ENCODE data around the gene TTC7B. TPM values are rescaled to one million over a fixed set of nuclear protein-coding genes. Genes with fewer than 3 reads are reported as not detected.

TTC7B gene
- total and polyA plus RNA-seq, 2 donors (not counting 3 experiments of a cell fraction or from before 2014, with no cell fraction given): 46.8 to 76.5 TPM

DNA sequence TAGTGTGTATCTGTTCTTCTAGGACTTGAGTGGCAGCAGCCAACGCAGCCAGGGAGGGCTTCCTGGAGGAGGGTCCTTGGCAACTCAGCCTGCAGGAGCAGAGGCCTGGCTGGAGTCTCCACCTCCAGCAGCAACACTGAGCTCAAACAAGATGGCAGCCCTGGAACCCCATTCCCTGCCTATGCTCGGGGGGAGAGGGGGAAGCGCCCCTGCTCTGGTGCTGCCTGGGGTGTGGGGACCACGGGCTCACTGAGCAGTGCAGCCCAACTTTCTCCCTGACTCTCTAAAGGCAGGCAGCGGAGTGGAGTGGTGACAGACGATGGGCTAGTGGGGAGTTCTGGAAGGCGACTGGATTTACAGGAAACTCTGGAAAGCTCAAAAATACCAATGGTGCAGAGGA, 258.7 kb downstream of the TTC7B start:
- Histone ChIP-seq H3K27ac (ENCODE audit: insufficient read depth, low read depth, low read length) (no peak overlapping the region), H3K27me3 (ENCODE audit: control insufficient read depth in 2 of 2, insufficient read depth in 2 of 2, low read length in 2 of 2) (no peaks in the 10 kb centered on the region), H2AFZ (ENCODE audit: low read depth, low read length) (no peak overlapping the region), H3K9ac (replicated peaks; ENCODE audit: extremely low read depth, insufficient read depth, low read length) (no peak overlapping the region), H3K4me3 (replicated peaks in 1 of 3; ENCODE audit: insufficient read depth in 1 of 3, low read depth in 1 of 3, low read length in 3 of 3) (no peak overlapping the region), H3K9me1 (replicated peaks; ENCODE audit: control insufficient read depth, extremely low read depth, insufficient read depth, low read length) (no peaks in the 10 kb centered on the region), H3K9me3 (replicated peaks; ENCODE audit: control insufficient read depth, insufficient read depth, low read length) (no peaks in the 10 kb centered on the region), H3K4me2 (ENCODE audit: insufficient read depth, low read length) (no peak overlapping the region), H3K4me1 (ENCODE audit: control insufficient read depth, extremely low read depth, insufficient read depth, low read length) (no peaks in the 10 kb centered on the region), H3K36me3 (ENCODE audit: control insufficient read depth in 2 of 2, extremely low read depth in 1 of 2, insufficient read depth in 2 of 2, low read length in 2 of 2) (no peaks in the 10 kb centered on the region), H4K20me1 (replicated peaks; ENCODE audit: control insufficient read depth, extremely low read depth, insufficient read depth, low read length) (no peaks in the 10 kb centered on the region), H3K79me2 (ENCODE audit: control insufficient read depth, insufficient read depth, low read length) (no peaks in the 10 kb centered on the region)
- no TSS peak for BruUV-seq (replicated peaks)
- intact Hi-C loops (cut with micrococcal nuclease): no loop called here
- dilution Hi-C loops (cut with MboI; ENCODE audit: extremely low pct_ligation_motif_present, low sequenced_read_pairs): no loop called here
- DNase-seq (ENCODE audit: low read depth, low spot score) (no peak), FAIRE-seq (no peak)
- TF ChIP-seq, protein P1, sequence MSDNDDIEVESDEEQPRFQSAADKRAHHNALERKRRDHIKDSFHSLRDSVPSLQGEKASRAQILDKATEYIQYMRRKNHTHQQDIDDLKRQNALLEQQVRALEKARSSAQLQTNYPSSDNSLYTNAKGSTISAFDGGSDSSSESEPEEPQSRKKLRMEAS (IDR thresholded peaks at IDR 0.05; ENCODE audit: insufficient read depth, insufficient read length): no peak
- no peak for TF ChIP-seq FOS (IDR thresholded peaks at IDR 0.05; ENCODE audit: borderline replicate concordance, insufficient read depth, low read length)
- TF ChIP-seq JUN (IDR thresholded peaks at IDR 0.05; ENCODE audit: borderline replicate concordance, insufficient read depth, insufficient read length, low read depth): no peak
- TF ChIP-seq MYC (IDR thresholded peaks at IDR 0.05; ENCODE audit: low read depth, low read length): no peak
- TF ChIP-seq POLR2A (IDR thresholded peaks at IDR 0.05; ENCODE audit: low read depth, low read length): no peak
- TF ChIP-seq EZH2 (IDR thresholded peaks at IDR 0.05; ENCODE audit: borderline replicate concordance, low read depth, low read length, severe bottlenecking): no peak
- TF ChIP-seq, protein P2, sequence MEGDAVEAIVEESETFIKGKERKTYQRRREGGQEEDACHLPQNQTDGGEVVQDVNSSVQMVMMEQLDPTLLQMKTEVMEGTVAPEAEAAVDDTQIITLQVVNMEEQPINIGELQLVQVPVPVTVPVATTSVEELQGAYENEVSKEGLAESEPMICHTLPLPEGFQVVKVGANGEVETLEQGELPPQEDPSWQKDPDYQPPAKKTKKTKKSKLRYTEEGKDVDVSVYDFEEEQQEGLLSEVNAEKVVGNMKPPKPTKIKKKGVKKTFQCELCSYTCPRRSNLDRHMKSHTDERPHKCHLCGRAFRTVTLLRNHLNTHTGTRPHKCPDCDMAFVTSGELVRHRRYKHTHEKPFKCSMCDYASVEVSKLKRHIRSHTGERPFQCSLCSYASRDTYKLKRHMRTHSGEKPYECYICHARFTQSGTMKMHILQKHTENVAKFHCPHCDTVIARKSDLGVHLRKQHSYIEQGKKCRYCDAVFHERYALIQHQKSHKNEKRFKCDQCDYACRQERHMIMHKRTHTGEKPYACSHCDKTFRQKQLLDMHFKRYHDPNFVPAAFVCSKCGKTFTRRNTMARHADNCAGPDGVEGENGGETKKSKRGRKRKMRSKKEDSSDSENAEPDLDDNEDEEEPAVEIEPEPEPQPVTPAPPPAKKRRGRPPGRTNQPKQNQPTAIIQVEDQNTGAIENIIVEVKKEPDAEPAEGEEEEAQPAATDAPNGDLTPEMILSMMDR (IDR thresholded peaks at IDR 0.05; ENCODE audit: extremely low read depth in 1 of 2, insufficient read depth in 1 of 2, low read depth in 1 of 2, low read length in 2 of 2): no peak
- TF ChIP-seq POLR2AphosphoS5 (IDR thresholded peaks at IDR 0.05; ENCODE audit: insufficient read depth, low read depth, low read length): no peak
- no peak for TF ChIP-seq GATA2 (IDR thresholded peaks at IDR 0.05; ENCODE audit: insufficient read depth, insufficient read length, low read depth, low read length)
- ChIA-PET POLR2A (no interaction called here), CTCF (no interaction called here)

All from endothelial cell of umbilical vein (primary cell).